SK-N-SH (cell line): ENCODE measurements around the gene PLAU. TPM values are rescaled to one million over a fixed set of nuclear protein-coding genes. Genes with fewer than 3 reads are reported as not detected.
A peak's percentile ranks its signal among the peaks of the same experiment; 100 is the strongest.

Experiments used
- CTCF ChIA-PET: fragments of 300-600, 350-600 bp; formaldehyde crosslinking; extraction: SDS; loops from one replicate; lab custom pipeline; 2021; lab: Yijun Ruan, JAX
- POLR2A ChIA-PET: fragments of 350-600 bp; sonication (Branson Sonifier 250); formaldehyde crosslinking; extraction: SDS; loops from one replicate; lab custom pipeline; 2020; ENCODE audit warnings: antibody characterized with exemption, inconsistent platforms; lab: Yijun Ruan, JAX
- DNase-seq: peaks from one replicate; pipeline ENCODE4 v3.0.0; 2012
- H2AFZ ChIP-seq: fragments of 200-600 bp; sonication (generic); 2 replicates; pipeline ENCODE4 v1.8.1; 2016; ENCODE audit warnings: antibody characterized with exemption, mild to moderate bottlenecking, low read depth
- H3F3A ChIP-seq: fragments of 200-600 bp; sonication (generic); replicated peaks from 2 replicates; pipeline ENCODE3; 2016; ENCODE audit warnings: antibody characterized with exemption, mild to moderate bottlenecking; ENCODE audit not compliant: insufficient read depth
- H3K27ac ChIP-seq, 2 experiments: fragments of 200-500 bp in 1 of 2; fragments of 200-600 bp in 1 of 2; sonication (Bioruptor generic) in 1 of 2; sonication (generic), shearing (Covaris generic) in 1 of 2; 2 replicates each; pipeline versions ENCODE4 v1.5.1 to v1.6.1; 2014 to 2016; ENCODE audit warnings: low read depth in 2 of 2, inconsistent platforms in 1 of 2, low read length in 1 of 2, mild to moderate bottlenecking in 1 of 2, mixed read lengths in 1 of 2
- H3K27me3 ChIP-seq: fragments of 200-600 bp; sonication (generic), shearing (Covaris generic); 2 replicates; pipeline ENCODE4 v1.6.1; 2016; ENCODE audit warnings: mixed run types; ENCODE audit not compliant: insufficient read depth
- H3K36me3 ChIP-seq, 2 experiments: fragments of 200-500 bp in 1 of 2; fragments of 200-600 bp in 1 of 2; sonication (Bioruptor generic) in 1 of 2; sonication (generic) in 1 of 2; replicated peaks in 1 of 2; 2 replicates each; pipeline versions ENCODE3 to v1.5.1; 2014 to 2016; ENCODE audit warnings: low read length in 1 of 2, mild to moderate bottlenecking in 1 of 2; ENCODE audit not compliant: insufficient read depth in 2 of 2, control insufficient read depth in 1 of 2
- H3K4me1 ChIP-seq, 2 experiments: fragments of 200-500 bp in 1 of 2; fragments of 200-600 bp in 1 of 2; sonication (Bioruptor generic) in 1 of 2; sonication (generic), shearing (Covaris generic) in 1 of 2; 2 replicates each; pipeline versions ENCODE4 v1.5.1 to v1.6.1; 2014 to 2016; ENCODE audit warnings: low read depth in 1 of 2, low read length in 1 of 2, mixed run types in 1 of 2; ENCODE audit not compliant: insufficient read depth in 2 of 2, control insufficient read depth in 1 of 2
- H3K4me2 ChIP-seq: fragments of 200-600 bp; sonication (generic), shearing (Covaris generic); 2 replicates; pipeline ENCODE4 v1.6.1; 2017; ENCODE audit warnings: mixed run types
- H3K4me3 ChIP-seq, 2 experiments: fragments of 200-500 bp in 1 of 2; fragments of 200-600 bp in 1 of 2; sonication (Bioruptor generic) in 1 of 2; sonication (generic), shearing (Covaris generic) in 1 of 2; 2 replicates each; pipeline versions ENCODE4 v1.5.1 to v1.8.1; 2014 to 2016; ENCODE audit warnings: low read depth in 2 of 2, inconsistent platforms in 1 of 2, low read length in 1 of 2, mild to moderate bottlenecking in 1 of 2, mixed read lengths in 1 of 2, moderate library complexity in 1 of 2
- H3K79me2 ChIP-seq: fragments of 200-600 bp; sonication (generic); 2 replicates; pipeline ENCODE4 v1.8.1; 2017; ENCODE audit warnings: mild to moderate bottlenecking; ENCODE audit not compliant: insufficient read depth
- H3K9ac ChIP-seq: fragments of 200-600 bp; sonication (generic); 2 replicates; pipeline ENCODE4 v1.6.1; 2017; ENCODE audit warnings: mixed run types
- H3K9me2 ChIP-seq: fragments of 200-600 bp; sonication (generic); 2 replicates; pipeline ENCODE4 v1.6.1; 2017; ENCODE audit warnings: mixed run types
- H3K9me3 ChIP-seq: fragments of 200-600 bp; sonication (generic); 2 replicates; pipeline ENCODE4 v1.6.1; 2017; ENCODE audit warnings: mixed run types, mild to moderate bottlenecking, moderate library complexity
- H4K20me1 ChIP-seq: fragments of 200-600 bp; sonication (generic); 2 replicates; pipeline ENCODE4 v1.6.1; 2017; ENCODE audit warnings: mild to moderate bottlenecking, mixed run types; ENCODE audit not compliant: insufficient read depth
- CHD2 ChIP-seq: fragments of 150-350 bp; IDR thresholded peaks from 2 replicates; pipeline ENCODE4 v1.6.1; 2018; ENCODE audit warnings: low read length; ENCODE audit not compliant: partially characterized antibody
- GABPA ChIP-seq: IDR thresholded peaks from 2 replicates; pipeline ENCODE4 v1.4.0; 2012; ENCODE audit warnings: low read depth, mild to moderate bottlenecking
- GATA2 ChIP-seq: sonication (generic); formaldehyde crosslinking; IDR thresholded peaks from 2 replicates; pipeline ENCODE4 v1.5.0; 2020; ENCODE audit warnings: mild to moderate bottlenecking, missing genetic modification reagents
- NFIC ChIP-seq: IDR thresholded peaks from 2 replicates; pipeline ENCODE4 v1.4.0; 2012; ENCODE audit warnings: borderline replicate concordance
- POLR2AphosphoS5 ChIP-seq: IDR thresholded peaks from 2 replicates; pipeline ENCODE4 v1.6.1; 2012; ENCODE audit warnings: low read depth, low read length
- RXRA ChIP-seq: IDR thresholded peaks from 2 replicates; pipeline ENCODE4 v1.4.0; 2012; ENCODE audit warnings: low read depth, mild to moderate bottlenecking, borderline replicate concordance
- TEAD4 ChIP-seq: IDR thresholded peaks from 2 replicates; pipeline ENCODE4 v1.4.0; 2012; ENCODE audit warnings: mild to moderate bottlenecking, borderline replicate concordance; ENCODE audit not compliant: insufficient read depth
- YY1 ChIP-seq: IDR thresholded peaks from 2 replicates; pipeline ENCODE4 v1.4.0; 2012; ENCODE audit warnings: low read depth, mild to moderate bottlenecking
- WGBS: methylation state at CpG from one replicate; pipeline ENCODE4 v1.1.6; 2017; ENCODE audit warnings: low lambda C conversion rate; 5-methylcytosine and 5-hydroxymethylcytosine counted together
- polyA plus RNA-seq, 3 experiments: library from polyadenylated mRNA; depleted of rRNA; stranded (reverse); fragments of >200 nt; gene quantifications; 2 replicates each; pipeline ENCODE4 v1.2.3, GENCODE V29; 2012
- TF ChIP-seq, protein P1 (sequence below): IDR thresholded peaks from 2 replicates; pipeline ENCODE4 v1.4.0; 2012; ENCODE audit warnings: low read depth
- TF ChIP-seq, protein P2 (sequence below): fragments of 200-600 bp; sonication (generic); IDR thresholded peaks from 2 replicates; pipeline ENCODE4 v1.6.1; 2017; ENCODE audit warnings: antibody characterized with exemption, mild to moderate bottlenecking, moderate library complexity
- TF ChIP-seq, protein P3 (sequence below): IDR thresholded peaks from 2 replicates; pipeline ENCODE4 v1.6.1; 2012; ENCODE audit warnings: mild to moderate bottlenecking, low read depth, low read length, moderate library complexity
- TF ChIP-seq, protein P4 (sequence below): IDR thresholded peaks from 2 replicates; pipeline ENCODE4 v1.4.0; 2012; ENCODE audit warnings: low read depth, borderline replicate concordance
- TF ChIP-seq, protein P5 (sequence below): fragments of 150-350 bp; IDR thresholded peaks from 2 replicates; pipeline ENCODE4 v1.6.1; 2016; ENCODE audit warnings: mild to moderate bottlenecking, low read depth, low read length

Gene PLAU
- polyA plus RNA-seq, 1 of the 3 experiments (the other 2 are of a cell fraction), result 200 TPM

DNA sequence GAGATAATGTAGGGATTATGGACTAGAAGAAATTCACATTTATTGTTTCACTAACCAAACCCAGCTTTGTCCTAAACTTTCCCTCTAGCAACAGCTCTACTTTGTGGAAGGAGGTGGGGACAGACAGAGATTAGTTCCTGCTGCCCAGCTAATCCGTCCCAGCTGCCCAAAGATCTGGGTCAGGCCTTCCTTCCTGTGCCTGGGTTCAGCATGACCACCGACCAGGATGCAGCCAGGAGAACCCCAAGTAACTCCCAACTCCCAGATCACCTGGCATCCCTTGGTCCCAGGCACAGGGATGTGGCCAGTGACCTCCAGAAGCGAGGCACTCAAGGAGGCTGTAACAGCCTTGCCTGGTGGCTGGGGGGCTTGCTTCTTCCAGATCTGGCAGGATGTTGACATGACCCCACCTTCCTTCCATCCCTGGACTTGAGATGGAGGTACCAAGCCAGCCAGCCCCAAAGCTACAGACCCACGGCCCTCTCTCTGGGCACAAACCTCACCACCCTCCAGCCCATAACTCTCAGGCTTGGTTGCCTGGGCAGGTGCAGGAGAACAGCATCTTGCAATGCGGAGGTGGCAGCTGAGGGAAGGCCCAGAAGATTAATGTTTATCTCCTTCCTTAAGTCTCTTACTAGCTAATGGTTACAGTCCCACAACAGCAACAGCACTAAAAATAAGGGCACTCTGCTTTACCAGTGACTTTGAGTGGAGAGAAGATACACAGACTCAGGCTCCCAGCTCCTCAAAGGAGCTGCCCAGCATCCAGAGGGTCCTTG is 47.7 kb upstream of the PLAU start:
- peaks cover 0 to 6% of the 10 kb centered on the region in 2 experiments; a peak in 1 of 4 replicates for H3K4me1 ChIP-seq
- no peaks in the 10 kb centered on the region for H3K9me3 ChIP-seq
- no peak overlapping the region for H3K4me3 ChIP-seq
- H3K4me2 ChIP-seq, result no peak overlapping the region
- no peaks in the 10 kb centered on the region for H3K9me2 ChIP-seq
- peaks cover 16% of the 10 kb centered on the region; the same call in 1 of the 2 replicates for H4K20me1 ChIP-seq
- ChIA-PET CTCF (interaction anchor here (1.3 to 37.3 kb wide), 7 partner anchors 9 to 219 kb away, joined by 4 to 753 read pairs (median 6); no protein-coding TSS in a partner anchor), POLR2A (interaction anchor here (1.0 to 1.4 kb wide), 2 partner anchors 11 kb away, joined by 4 to 5 read pairs; partner anchors contain the start of gene CAMK2G)
- no peak overlapping the region for H2AFZ ChIP-seq
- H3K27me3 ChIP-seq, result no peaks in the 10 kb centered on the region
- whole genome bisulfite sequencing, result 72% methylated on average over 4 of the region's 5 CpGs
- H3K27ac ChIP-seq, result peak overlapping the region in 1 of 2 experiments; percentile 43; a peak in 2 of 4 replicates
- TF ChIP-seq, protein P1, sequence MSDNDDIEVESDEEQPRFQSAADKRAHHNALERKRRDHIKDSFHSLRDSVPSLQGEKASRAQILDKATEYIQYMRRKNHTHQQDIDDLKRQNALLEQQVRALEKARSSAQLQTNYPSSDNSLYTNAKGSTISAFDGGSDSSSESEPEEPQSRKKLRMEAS, result no peak
- TF ChIP-seq, protein P2, sequence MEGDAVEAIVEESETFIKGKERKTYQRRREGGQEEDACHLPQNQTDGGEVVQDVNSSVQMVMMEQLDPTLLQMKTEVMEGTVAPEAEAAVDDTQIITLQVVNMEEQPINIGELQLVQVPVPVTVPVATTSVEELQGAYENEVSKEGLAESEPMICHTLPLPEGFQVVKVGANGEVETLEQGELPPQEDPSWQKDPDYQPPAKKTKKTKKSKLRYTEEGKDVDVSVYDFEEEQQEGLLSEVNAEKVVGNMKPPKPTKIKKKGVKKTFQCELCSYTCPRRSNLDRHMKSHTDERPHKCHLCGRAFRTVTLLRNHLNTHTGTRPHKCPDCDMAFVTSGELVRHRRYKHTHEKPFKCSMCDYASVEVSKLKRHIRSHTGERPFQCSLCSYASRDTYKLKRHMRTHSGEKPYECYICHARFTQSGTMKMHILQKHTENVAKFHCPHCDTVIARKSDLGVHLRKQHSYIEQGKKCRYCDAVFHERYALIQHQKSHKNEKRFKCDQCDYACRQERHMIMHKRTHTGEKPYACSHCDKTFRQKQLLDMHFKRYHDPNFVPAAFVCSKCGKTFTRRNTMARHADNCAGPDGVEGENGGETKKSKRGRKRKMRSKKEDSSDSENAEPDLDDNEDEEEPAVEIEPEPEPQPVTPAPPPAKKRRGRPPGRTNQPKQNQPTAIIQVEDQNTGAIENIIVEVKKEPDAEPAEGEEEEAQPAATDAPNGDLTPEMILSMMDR, result no peak
- no peak for TF ChIP-seq TEAD4
- TF ChIP-seq, protein P3, sequence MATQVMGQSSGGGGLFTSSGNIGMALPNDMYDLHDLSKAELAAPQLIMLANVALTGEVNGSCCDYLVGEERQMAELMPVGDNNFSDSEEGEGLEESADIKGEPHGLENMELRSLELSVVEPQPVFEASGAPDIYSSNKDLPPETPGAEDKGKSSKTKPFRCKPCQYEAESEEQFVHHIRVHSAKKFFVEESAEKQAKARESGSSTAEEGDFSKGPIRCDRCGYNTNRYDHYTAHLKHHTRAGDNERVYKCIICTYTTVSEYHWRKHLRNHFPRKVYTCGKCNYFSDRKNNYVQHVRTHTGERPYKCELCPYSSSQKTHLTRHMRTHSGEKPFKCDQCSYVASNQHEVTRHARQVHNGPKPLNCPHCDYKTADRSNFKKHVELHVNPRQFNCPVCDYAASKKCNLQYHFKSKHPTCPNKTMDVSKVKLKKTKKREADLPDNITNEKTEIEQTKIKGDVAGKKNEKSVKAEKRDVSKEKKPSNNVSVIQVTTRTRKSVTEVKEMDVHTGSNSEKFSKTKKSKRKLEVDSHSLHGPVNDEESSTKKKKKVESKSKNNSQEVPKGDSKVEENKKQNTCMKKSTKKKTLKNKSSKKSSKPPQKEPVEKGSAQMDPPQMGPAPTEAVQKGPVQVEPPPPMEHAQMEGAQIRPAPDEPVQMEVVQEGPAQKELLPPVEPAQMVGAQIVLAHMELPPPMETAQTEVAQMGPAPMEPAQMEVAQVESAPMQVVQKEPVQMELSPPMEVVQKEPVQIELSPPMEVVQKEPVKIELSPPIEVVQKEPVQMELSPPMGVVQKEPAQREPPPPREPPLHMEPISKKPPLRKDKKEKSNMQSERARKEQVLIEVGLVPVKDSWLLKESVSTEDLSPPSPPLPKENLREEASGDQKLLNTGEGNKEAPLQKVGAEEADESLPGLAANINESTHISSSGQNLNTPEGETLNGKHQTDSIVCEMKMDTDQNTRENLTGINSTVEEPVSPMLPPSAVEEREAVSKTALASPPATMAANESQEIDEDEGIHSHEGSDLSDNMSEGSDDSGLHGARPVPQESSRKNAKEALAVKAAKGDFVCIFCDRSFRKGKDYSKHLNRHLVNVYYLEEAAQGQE, result no peak
- TF ChIP-seq CHD2, result no peak
- no peak for TF ChIP-seq POLR2AphosphoS5
- TF ChIP-seq GABPA, result no peak
- TF ChIP-seq, protein P4, sequence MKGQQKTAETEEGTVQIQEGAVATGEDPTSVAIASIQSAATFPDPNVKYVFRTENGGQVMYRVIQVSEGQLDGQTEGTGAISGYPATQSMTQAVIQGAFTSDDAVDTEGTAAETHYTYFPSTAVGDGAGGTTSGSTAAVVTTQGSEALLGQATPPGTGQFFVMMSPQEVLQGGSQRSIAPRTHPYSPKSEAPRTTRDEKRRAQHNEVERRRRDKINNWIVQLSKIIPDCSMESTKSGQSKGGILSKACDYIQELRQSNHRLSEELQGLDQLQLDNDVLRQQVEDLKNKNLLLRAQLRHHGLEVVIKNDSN, result no peak
- TF ChIP-seq, protein P5, sequence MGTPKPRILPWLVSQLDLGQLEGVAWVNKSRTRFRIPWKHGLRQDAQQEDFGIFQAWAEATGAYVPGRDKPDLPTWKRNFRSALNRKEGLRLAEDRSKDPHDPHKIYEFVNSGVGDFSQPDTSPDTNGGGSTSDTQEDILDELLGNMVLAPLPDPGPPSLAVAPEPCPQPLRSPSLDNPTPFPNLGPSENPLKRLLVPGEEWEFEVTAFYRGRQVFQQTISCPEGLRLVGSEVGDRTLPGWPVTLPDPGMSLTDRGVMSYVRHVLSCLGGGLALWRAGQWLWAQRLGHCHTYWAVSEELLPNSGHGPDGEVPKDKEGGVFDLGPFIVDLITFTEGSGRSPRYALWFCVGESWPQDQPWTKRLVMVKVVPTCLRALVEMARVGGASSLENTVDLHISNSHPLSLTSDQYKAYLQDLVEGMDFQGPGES, result no peak
- TF ChIP-seq NFIC, result no peak
- no peak for TF ChIP-seq YY1
- no peak for TF ChIP-seq RXRA
- TF ChIP-seq GATA2, result no peak
- no peak overlapping the region for H3K9ac ChIP-seq
- no peaks in the 10 kb centered on the region for H3F3A ChIP-seq
- H3K79me2 ChIP-seq, result peaks cover 32% of the 10 kb centered on the region; the same call in 1 of the 2 replicates
- no peak for DNase-seq
- peaks cover 21 to 63% of the 10 kb centered on the region in 2 experiments for H3K36me3 ChIP-seq
